GM19324 (cell line): ENCODE data around the gene TBL2.
"Not testable (repeated sequence)": the region's sequence is repeated elsewhere in the genome, so short reads cannot be mapped to it uniquely, and the experiment has no call there.

Experiments
- ATAC-seq: cut with Tn5 transposase; IDR thresholded peaks from one replicate; pipeline ENCODE4 v1.9.1; 2021; ENCODE audit warnings: mild to moderate bottlenecking, moderate library complexity; ENCODE audit not compliant: unreplicated experiment, low FRiP score

The TBL2 gene

DNA sequence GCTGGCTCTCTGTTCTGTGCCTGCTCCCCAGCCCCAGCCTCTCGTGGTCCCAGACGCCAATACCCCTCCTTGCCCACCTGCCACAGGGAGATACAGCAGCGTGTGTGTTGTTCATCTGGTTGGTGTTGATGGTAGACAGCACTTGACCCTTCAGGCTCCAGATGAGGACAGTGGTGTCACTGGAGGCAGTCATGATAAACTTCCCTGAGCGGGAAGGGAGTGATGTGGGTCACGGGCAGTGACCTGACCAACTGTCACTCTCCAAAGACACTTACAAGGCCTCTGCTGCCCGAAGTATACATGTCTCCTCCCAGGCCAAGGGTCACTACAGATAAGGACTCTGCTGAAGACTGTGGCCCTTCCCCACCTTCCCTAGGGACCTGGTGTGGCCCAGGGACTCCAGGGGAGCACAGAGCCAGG is 5.6 kb downstream of the TBL2 start:
- no peak for ATAC-seq

DNA sequence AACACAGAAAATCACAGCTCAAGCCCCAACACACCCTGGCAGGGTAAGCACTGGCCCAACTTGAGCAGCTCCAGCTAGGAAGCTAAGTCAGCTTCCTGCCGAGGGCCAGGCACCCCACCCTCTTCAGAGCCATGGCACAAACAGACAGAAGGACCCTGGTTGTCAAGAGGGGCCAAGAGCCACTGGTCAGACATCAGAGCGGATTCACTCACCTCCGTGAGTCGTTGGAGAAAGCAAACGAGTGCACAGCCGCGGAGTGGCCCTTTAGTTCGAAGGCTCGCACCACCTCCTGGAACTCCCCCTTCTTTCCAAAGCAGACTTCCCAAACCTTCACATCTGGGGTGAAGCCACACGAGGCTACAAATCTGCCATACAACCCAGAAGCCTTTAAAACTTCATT is 7.4 kb downstream of the TBL2 start:
- no peak for ATAC-seq

DNA sequence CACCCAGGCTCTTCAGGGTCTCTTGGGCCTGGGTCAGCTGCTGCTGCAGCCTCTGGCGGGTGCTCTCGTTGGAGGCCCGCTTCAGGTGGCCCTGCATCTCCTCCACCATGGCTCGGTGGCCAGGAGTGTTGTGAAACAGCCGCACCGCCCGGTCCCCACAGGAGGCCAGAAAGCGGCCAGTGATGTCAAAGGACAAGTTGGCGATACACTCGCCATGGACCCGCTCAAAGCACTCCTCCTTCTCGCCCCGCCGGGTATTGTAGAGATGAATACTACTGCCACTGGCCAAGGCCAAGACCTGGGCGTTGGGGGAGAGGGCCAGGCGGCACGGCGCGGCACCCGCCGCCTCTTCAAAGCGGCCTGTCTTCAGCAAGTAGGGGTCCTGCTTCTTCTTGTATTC is 7.9 kb downstream of the TBL2 start:
- no peak for ATAC-seq

DNA sequence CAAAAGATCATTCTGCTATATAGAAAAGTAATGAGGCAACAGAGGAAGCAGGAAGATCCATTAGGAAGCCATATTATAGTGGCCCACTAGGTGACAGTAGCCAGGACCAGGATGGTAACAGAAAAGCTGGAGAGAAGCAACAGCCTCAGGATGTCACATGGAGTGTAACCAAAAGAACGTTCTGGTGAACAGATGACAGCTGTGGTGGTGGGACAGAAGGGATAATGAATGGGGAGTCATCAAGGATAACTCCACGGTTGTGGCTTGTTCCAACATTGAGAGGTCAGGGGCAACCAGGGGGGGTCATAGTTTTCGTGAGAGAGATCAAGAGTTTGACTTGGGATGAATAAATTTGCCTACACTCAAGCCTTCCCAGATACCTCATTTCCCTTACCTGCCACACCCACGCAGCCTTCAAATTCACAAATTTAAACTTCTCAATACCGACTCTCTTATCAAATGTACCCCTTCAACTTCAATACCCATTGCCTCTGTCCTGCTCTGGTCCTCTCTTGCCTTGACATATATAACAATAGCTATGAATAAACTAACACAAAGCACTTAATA is 9.3 kb downstream of the TBL2 start:
- ATAC-seq: no peak

DNA sequence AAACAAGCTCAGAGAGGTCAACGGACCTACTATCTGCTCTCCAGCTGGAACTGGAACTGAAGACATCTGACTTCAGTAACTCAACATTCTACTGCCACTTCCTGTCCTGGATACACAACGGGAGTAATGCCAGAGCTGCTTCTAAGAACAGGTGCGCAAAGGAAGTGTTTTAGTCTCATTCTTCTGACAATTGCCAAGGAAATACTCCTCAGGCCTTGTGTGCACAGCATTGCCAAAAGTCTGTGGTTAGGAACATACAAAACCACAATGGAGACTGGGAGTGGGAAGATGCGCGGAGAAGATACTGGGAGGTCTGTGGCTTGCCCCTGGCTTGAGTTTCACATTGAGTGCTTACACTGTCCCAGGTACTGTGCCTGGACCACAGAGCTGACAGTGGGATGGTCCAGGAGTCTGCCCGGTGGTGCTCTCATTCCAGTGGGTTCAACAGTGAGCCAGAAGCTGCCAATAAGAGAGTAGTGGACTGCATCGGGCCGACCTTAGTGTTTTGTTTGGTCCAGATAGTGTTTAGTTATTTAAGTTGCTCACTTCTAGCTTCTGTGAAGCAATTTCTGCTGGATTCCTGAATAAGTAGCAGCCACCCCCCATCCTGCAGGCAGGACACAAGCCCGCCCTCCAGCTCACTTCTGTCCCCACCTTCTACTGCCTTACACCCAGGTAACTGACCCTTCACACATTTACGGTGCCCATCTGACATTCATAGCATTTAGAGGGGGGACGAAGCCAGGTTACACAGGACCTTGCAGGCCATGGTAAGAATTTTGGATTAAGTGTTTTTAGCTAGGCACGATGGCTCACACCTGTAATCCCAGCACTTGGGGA is 10.3 kb downstream of the TBL2 start:
- ATAC-seq: no peak

DNA sequence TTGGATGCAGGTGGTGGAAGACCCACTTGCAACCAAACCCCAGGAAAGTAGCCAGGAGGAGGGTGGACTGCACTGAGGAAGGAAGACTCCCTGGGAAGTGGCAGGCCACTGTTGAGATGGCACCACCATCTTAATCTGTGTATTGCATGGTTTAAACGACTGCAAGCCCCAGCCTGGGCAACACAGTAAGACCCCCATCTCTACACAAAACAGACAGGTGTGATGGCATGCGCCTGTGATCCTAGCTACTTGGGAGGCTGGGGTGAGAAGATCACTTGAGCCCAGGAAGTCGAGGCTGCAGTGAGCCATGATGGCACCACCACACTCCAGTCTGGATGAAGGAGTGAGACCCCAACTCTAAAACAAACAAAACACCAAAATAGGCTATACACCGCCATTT is 11.2 kb downstream of the TBL2 start:
- no peak for ATAC-seq

DNA sequence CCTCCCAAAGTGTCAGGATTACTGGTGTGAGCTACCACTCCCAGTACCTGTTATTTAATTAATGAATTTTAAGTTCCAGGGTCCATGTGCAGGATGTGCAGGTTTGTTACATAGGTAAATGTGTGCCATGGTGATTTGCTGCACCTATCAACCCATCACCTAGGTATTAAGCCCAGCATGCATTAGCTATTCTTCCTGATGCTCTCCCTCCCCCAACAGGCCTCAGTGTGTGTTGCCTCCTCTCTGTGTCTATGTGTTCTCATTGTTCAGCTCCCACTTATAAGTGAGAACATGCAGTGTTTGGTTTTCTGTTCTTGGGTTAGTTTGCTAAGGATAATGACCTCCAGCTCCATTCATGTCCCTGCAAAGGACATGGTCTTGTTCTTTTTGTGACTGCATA is 11.9 kb downstream of the TBL2 start:
- ATAC-seq: not testable (repeated sequence)

DNA sequence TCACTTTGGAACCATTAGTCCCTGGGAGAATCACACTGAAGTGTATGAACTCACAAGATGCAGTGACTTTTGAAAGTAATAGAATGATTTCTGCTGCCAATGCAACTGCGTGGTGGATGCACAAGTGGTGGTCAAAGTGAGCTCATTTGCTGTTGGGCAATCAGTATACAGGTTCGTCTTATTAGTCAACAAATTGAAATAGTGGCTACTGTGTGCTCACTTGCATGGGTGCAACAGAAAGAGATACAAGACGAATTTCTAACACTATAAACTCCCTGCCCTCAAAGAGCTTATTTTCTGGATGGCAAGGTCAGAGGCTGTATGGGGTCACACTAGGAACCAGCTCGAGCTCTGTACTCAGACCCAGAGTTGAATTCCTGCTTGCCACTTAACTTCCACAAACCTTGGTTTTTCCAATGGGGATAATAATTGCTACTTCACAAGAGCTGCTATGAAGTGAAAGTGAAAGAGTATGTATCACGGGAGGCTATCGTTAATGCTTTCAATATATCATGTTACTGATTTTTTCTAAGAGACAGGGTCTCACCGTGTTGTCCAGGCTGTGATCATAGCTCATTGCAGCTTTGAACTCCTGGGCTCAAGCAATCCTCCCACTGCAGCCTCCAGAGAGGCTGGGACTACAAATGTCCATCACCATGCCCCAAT is 12.6 kb downstream of the TBL2 start:
- no peak for ATAC-seq

DNA sequence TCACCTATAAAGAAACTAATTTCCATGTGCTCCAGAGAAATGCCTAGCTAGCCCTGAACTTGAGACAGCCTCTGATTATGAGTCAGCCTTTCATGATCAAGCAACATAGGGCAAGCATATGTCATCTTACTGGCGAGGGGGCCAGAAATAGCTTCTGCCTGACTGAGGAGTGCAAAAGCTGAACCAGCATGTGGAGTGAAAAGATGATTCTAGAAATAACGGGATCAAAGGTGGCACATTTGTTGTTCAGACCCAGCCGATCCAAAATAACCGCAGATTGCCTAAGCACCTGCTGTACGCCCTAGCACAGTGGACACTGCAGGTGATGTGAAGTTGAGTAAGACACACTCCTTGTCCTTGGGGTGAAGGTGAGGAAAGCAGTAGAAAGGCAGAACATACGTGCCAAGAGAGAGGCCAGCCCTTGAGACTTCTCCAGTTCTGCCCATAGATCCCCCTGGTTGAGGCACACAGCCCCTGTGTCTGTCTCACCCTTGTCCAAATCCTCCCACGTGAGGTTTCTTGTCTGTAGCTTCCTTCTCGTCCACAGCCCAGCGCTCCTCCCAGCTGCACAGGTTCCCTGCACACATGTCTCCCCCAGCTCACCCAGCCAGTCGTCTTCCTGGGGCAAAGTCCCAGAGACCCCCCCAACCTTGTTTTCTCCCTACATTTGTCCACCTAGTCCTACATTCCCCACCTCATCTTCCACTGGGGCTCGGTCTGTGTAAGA is 18.1 kb downstream of the TBL2 start:
- ATAC-seq: no peak

DNA sequence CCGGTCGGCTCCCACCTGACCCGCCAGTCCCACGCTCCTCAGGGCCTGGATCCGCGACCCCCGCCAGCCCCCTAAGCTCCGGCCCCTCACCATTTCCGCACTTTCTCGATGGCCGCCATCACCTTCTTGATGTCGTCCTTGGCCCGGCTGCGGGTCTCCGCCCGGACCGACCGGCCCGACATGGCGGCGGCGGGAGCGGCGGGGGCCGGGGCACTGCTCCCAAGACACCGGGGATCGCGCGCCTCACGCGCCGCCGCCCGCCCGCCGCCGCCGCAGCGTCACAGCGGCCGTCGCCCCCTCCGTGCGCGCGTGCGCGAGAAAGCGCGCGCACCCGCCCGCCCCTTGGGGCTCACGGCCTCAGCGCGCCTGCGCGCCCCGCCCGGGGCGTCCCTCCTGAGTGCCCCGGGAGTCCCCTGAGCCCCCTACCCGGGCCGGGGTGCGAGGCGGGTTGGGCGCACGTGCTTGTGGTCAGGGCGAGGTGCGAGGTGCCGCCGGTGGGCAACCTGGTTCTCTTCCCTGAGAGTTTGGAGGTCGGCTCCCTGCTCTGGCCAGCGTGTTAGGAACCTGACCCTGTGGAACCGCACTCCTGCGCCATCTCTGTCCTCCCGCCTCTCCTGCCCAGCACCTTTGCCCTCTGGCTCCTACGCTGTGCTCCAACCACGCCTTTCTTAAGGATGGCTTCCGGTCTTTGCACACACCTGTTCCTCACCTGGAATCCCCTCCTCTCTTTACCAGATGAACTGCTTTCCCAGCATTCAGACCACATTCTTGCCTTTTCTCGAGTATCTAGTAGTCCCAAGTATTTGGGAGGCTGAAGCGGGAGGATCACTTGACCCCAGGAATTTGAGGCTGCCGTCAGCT is 20.8 kb downstream of the TBL2 start, which contains the start of gene BCL7B:
Gene BCL7B (minus strand): TSS at position 294 of the 861 bp plus-strand sequence. CDS start 112 bp downstream, at position 182.
- peak; percentile 68 for ATAC-seq

DNA sequence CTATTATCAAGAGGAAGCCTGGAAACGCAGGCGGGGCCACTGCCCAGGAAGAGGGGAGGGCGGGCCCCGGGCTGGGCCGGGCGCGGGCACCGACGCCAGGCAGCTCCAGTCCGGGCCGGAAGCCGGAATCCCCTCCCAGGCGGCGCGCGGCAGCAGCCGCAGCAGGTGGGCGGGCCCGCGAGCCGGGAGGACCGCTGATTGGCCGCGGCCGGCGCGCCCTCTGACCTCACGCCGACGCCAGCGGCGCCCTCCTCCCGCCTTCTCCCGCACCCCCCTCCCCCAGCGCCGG is 21.3 kb downstream of the TBL2 start:
- ATAC-seq: peak; percentile 94

DNA sequence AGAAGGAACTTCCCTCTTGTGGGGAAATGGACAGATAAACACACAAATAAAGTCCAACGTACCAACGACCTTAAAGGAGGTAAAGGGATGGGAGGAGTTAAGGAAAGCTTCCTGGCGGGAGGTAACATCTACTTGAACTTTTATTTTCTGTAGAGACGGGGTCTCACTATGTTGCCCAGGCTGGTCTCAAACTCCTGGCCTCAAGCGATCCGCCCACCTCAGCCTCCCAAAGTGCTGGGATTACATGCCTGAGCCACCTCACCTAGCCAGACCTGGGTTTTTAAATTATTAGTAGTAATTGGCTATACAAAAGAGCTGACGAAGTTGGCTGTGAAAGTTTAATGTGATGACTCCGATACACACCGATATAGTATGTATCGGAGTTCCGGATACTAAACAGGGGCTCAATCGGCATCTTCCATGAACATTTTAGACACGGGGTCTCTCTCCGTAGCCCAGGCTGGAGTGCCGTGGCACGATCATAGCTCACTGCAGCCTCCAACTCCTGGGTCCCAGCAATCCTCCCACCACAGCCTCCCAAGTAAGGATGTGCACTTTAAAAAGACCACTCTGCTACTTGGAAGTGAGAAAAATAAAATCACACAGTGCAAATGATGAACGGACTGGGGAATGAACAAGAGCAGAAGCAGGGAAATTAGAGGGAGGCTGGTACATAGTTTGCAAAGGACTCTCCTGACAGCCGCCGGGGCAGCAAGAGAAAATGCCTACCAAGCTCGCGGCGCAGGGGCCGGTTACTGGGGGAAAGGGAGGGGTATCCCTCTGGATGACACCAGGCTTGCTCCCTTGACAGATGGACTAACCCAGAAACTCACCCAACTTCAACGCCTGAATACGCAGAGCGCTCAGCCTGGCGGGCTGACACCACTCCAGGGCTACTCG is 21.9 kb downstream of the TBL2 start:
- ATAC-seq: no peak

DNA sequence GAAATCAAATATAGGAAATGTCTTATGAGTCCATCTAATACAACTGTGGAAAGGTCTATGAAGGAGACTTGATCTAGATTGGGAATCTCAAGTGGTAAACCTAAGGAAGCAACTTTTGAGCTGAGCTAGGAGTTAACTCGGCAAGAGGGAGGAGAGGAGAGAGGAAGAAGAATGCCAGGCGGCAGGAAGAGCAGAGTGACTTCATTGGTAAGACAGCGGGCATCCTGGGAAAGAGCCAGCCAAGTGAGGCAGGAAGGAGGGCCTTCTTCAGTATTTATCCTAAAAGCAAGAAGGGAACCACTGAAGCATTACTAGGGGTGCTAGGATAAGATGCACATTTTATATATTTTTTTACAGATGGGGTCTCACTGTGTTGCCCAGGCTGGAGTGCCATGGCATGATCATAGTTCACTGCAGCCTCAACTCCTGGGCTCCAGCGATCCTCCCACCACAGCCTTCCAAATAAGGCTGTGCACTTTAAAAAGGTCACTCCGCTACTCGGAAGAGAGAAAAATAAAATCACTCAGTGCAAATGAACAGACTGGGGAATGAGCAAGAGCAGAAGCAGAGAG is 22.9 kb downstream of the TBL2 start:
- ATAC-seq: no peak

DNA sequence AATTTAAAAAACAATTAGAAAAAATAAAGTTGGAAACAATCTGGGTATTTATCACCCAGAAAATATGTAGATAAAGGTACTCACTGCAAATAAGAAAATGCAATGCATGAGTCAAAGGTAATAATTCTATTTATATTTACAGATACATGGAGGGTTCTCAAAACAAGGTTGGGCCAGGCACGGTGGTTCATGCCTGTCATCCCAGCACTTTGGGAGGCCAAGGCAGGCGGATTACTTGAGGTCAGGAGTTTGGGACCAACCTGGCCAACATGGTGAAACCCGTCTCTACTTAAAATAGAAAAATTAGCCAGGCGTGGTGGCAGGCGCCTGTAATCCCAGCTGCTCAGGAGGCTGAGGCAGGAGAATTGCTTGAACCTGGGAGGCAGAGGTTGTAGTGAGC is 28.3 kb downstream of the TBL2 start:
- not testable (repeated sequence) for ATAC-seq

DNA sequence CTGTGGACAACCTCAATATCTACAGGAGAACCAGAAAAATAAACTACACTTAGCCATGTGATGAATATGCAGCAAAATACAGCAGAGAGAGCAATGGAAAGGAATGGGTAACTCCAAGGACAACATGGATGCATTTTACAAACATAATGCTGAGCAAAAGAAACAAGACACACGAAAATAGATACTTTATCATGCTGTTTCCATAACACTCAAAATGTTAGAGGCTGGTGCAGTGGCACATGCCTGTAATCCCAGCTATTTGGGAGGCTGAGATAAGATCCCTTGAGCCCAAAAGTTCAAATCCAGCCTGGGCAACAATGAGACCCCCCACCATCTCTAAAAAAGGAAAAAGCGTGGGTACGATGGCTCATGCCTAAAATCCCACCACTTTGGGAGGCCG is 29.2 kb downstream of the TBL2 start:
- ATAC-seq: no peak

DNA sequence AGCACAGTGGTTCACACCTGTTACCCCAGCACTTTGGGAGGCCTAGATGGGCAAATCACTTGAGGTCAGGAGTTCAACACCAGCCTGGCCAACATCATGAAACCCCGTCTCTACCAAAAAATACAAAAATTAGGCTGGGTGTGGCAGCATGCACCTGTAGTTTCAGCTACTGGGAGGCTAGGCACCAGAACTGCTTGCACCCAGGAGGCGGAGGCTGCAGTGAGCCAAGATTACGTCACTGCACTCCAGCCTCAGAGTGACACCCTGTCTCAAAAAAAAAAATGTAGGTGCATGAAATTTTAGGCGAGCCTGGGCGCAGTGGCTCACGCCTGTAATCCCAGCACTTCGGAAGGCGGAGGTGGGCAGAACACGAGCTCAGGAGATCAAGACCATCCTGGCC is 30.5 kb downstream of the TBL2 start:
- no peak for ATAC-seq

DNA sequence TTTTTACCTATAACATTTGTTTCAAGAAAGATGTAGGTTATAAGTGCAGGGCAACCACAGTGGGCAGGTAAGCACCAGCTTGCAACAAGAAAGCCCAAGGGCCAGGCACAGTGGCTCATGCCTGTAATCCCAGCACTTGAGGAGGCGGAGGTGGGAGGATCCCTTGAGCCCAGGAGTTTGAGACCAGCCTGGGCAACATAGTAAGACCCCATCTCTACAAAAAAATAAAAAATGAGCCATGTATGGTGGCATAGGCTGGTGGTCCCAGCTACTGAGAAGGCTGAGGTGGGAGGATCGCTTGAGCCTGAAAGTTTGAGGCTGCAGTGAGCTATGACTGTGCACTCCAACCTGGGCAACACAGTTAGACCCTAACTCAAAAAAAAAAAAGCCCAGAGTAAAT is 33.7 kb downstream of the TBL2 start:
- ATAC-seq: no peak

DNA sequence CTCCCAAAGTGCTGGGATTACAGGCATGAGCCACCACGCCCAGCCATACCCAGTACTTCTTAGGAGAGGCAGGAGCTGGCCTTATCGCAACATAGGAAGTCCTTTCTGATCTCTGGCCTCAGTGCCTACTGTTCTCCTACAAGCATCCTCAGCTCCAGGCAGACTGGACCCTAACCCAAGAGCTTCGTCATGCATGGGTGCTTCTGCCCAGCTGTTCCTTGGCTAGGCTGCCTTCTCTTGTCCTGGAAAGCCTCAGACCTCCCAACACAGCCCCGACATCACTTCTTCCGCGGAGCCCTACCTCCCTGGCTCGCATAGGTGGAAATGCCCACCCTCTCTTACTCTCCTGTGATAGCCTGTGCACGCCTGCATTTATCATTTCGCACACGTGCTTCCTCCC is 36.7 kb downstream of the TBL2 start:
- no peak for ATAC-seq

DNA sequence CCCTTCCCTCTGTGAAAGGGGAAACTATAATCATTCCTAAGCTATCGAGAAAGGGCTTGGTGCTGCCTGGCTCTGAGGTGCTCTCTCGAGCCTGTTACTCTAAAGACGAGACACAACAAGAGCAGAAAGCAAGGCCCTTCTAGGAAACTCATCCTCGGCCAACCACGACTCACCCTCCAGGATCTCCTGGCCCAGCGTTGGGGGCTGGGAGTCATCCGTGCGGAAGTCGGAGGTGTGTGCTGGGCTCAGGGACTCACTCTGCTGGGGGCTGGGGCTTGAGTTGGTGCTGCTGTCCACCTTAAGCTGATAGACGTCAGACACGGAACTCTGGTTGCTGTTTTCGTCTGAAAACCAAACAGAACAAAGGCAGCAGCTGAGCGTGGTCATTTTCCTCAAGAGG is 38.7 kb downstream of the TBL2 start:
- ATAC-seq: no peak
